CD14-positive monocyte (primary cell): ENCODE results near the gene C6orf163. TPM values are rescaled to one million over a fixed set of nuclear protein-coding genes. Genes with fewer than 3 reads are reported as not detected.

ENCODE experiments used
- DNase-seq, 3 donors: peaks; one replicate each; pipeline ENCODE4 v3.0.0-alpha.2; 2011 to 2022
- H2AFZ ChIP-seq: 2 replicates; pipeline ENCODE4 v1.6.0; 2012; ENCODE audit warnings: mild to moderate bottlenecking, low read depth, low read length, inconsistent platforms; ENCODE audit not compliant: insufficient read depth, poor library complexity, severe bottlenecking
- H3K27ac ChIP-seq, 2 donors: 1 replicate in 1 of 2; 2 replicates in 1 of 2; pipeline ENCODE4 v1.5.1; 2012 to 2013; ENCODE audit warnings: low read length in 2 of 2, control low read depth in 1 of 2, inconsistent platforms in 1 of 2, low read depth in 1 of 2, mild to moderate bottlenecking in 1 of 2
- H3K27me3 ChIP-seq, 2 donors: one replicate each; pipeline versions ENCODE4 v1.6.0 to v1.6.1; 2011 to 2013; ENCODE audit warnings: low read length in 2 of 2; ENCODE audit not compliant: control insufficient read depth in 2 of 2, insufficient read depth in 2 of 2
- H3K36me3 ChIP-seq, 2 donors: replicated peaks in 1 of 2; 1 replicate in 1 of 2; 2 replicates in 1 of 2; pipeline versions ENCODE4 v1.5.1 to v1.6.1; 2012 to 2013; ENCODE audit warnings: low read length in 2 of 2, control low read depth in 1 of 2, inconsistent platforms in 1 of 2, mild to moderate bottlenecking in 1 of 2; ENCODE audit not compliant: insufficient read depth in 2 of 2, control insufficient read depth in 1 of 2
- H3K4me1 ChIP-seq, 2 donors: 1 replicate in 1 of 2; 2 replicates in 1 of 2; pipeline versions ENCODE4 v1.5.1 to v1.6.1; 2012 to 2013; ENCODE audit warnings: low read length in 2 of 2, control low read depth in 1 of 2, inconsistent platforms in 1 of 2, mild to moderate bottlenecking in 1 of 2, moderate library complexity in 1 of 2; ENCODE audit not compliant: insufficient read depth in 2 of 2, control insufficient read depth in 1 of 2
- H3K4me2 ChIP-seq: replicated peaks from 2 replicates; pipeline ENCODE3; 2012; ENCODE audit warnings: low read length, moderate library complexity, mild to moderate bottlenecking; ENCODE audit not compliant: poor library complexity, severe bottlenecking; ENCODE audit errors: extremely low read depth
- H3K4me3 ChIP-seq, 3 experiments: fragments of 200-600 bp in 1 of 3; sonication (generic) in 1 of 3; replicated peaks in 1 of 3; 1 replicate in 2 of 3; 2 replicates in 1 of 3; pipeline ENCODE4 v1.5.1; 2011 to 2013; ENCODE audit warnings: low read length in 3 of 3, mild to moderate bottlenecking in 3 of 3, control low read depth in 2 of 3, low read depth in 2 of 3, inconsistent platforms in 1 of 3, moderate library complexity in 1 of 3
- H3K79me2 ChIP-seq: 2 replicates; pipeline ENCODE4 v1.6.0; 2012; ENCODE audit warnings: mild to moderate bottlenecking, control low read depth, inconsistent platforms, low read length, moderate library complexity; ENCODE audit not compliant: insufficient read depth
- H3K9ac ChIP-seq: 2 replicates; pipeline ENCODE4 v1.6.0; 2017; ENCODE audit warnings: low read length, mild to moderate bottlenecking; ENCODE audit not compliant: insufficient read depth, poor library complexity, severe bottlenecking
- H3K9me3 ChIP-seq, 2 donors: replicated peaks in 1 of 2; 1 replicate in 1 of 2; 2 replicates in 1 of 2; pipeline versions ENCODE4 v1.5.1 to v1.6.1; 2012 to 2013; ENCODE audit warnings: low read length in 2 of 2, control low read depth in 1 of 2; ENCODE audit not compliant: control insufficient read depth in 1 of 2, insufficient read depth in 1 of 2
- H4K20me1 ChIP-seq: 2 replicates; pipeline ENCODE4 v1.6.0; 2012; ENCODE audit warnings: mild to moderate bottlenecking, low read length, control low read depth, moderate library complexity; ENCODE audit not compliant: insufficient read depth
- H3K27ac Mint-ChIP-seq, 7 donors: one replicate each; pipeline ENCODE4 v1.8.0; 2020; ENCODE audit warnings: mild to moderate bottlenecking in 7 of 7, mixed read lengths in 7 of 7, moderate library complexity in 6 of 7, inconsistent platforms in 2 of 7
- H3K27me3 Mint-ChIP-seq, 3 donors: one replicate each; pipeline ENCODE4 v1.8.0; 2021 to 2022; ENCODE audit warnings: low read depth in 3 of 3, mild to moderate bottlenecking in 3 of 3, mixed read lengths in 3 of 3, moderate library complexity in 3 of 3, inconsistent platforms in 1 of 3
- H3K36me3 Mint-ChIP-seq, 2 donors: one replicate each; pipeline ENCODE4 v1.8.0; 2020; ENCODE audit warnings: mixed read lengths in 2 of 2, inconsistent platforms in 1 of 2, mild to moderate bottlenecking in 1 of 2
- H3K4me1 Mint-ChIP-seq: one replicate; pipeline ENCODE4 v1.8.0; 2020; ENCODE audit warnings: mild to moderate bottlenecking, mixed read lengths
- H3K4me3 Mint-ChIP-seq, 2 donors: one replicate each; pipeline ENCODE4 v1.8.0; 2020; ENCODE audit warnings: mild to moderate bottlenecking in 2 of 2, mixed read lengths in 2 of 2, moderate library complexity in 1 of 2
- H3K9me3 Mint-ChIP-seq, 7 donors: one replicate each; pipeline ENCODE4 v1.8.0; 2020 to 2022; ENCODE audit warnings: mixed read lengths in 7 of 7, mild to moderate bottlenecking in 6 of 7, moderate library complexity in 6 of 7, inconsistent platforms in 2 of 7
- CTCF ChIP-seq: fragments of 200-600 bp; IDR thresholded peaks from one replicate; pipeline ENCODE4 v1.8.0; 2022; ENCODE audit warnings: antibody characterized with exemption, mild to moderate bottlenecking
- WGBS: methylation state at CpG from one replicate; pipeline ENCODE4 v1.1.5; 2013; ENCODE audit warnings: missing lambda C conversion rate; ENCODE audit not compliant: insufficient coverage; 5-methylcytosine and 5-hydroxymethylcytosine counted together
- intact Hi-C, 2 donors: fragments of 100-400 bp; cut with micrococcal nuclease; formaldehyde crosslinking; loops; one replicate each; pipeline versions ENCODE4 v1.15.0 to v1.15.1; 2023
- polyA plus RNA-seq, 3 donors: library from polyadenylated mRNA; depleted of rRNA in 1 of 3; unstranded in 2 of 3; stranded (reverse) in 1 of 3; fragments of 300-500 nt in 2 of 3; fragments of >200 nt in 1 of 3; fragmentation: Illumina TruSeq in 2 of 3; gene quantifications; 1 replicate in 2 of 3; 2 replicates in 1 of 3; pipeline ENCODE4 v1.2.3, GENCODE V29; 2012 to 2021

C6orf163 gene
- polyA plus RNA-seq, 3 donors, result 0.26 to 0.27 TPM; not detected in 1

- Histone ChIP-seq H4K20me1 (no peaks in the 10 kb centered on the region), H3K27ac (no peak overlapping the region), H3K9me3 (no peaks in the 10 kb centered on the region), H2AFZ (no peak overlapping the region), H3K4me1 (no peaks in the 10 kb centered on the region), H3K79me2 (no peaks in the 10 kb centered on the region), H3K27me3 (no peaks in the 10 kb centered on the region), H3K9ac (no peak overlapping the region), H3K4me3 (no peak overlapping the region), H3K4me2 (no peak overlapping the region), H3K36me3 (no peaks in the 10 kb centered on the region)
- intact Hi-C loops, result no loop called here
- H3K4me3 Mint-ChIP-seq, result no peak overlapping the region
- H3K27me3 Mint-ChIP-seq, result no peaks in the 10 kb centered on the region
- H3K9me3 Mint-ChIP-seq, result no peaks in the 10 kb centered on the region
- H3K27ac Mint-ChIP-seq, result no peak overlapping the region
- no peak for DNase-seq
- H3K36me3 Mint-ChIP-seq, result peaks cover 6 to 11% of the 10 kb centered on the region in 2 donors
- TF ChIP-seq CTCF, result no peak
- no peaks in the 10 kb centered on the region for H3K4me1 Mint-ChIP-seq
Observed at GRCh38 chr6:87342829-87343228, 1.8 kb upstream of the C6orf163 start.

- 94% methylated on average over 2 of the region's 3 CpGs for WGBS
- intact Hi-C loops, result no loop called here
- H3K27ac ChIP-seq, result no peak overlapping the region
Observed at GRCh38 chr6:87346700-87347099, 2.1 kb downstream of the C6orf163 start.

More at GRCh38 chr6:87346700-87347099, 2.1 kb downstream of the C6orf163 start:
- Histone ChIP-seq H2AFZ (no peak overlapping the region), H3K9ac (no peak overlapping the region), H3K4me3 (no peak overlapping the region), H3K4me2 (no peak overlapping the region), H3K27me3 (no peaks in the 10 kb centered on the region), H4K20me1 (no peaks in the 10 kb centered on the region), H3K9me3 (no peaks in the 10 kb centered on the region), H3K36me3 (no peaks in the 10 kb centered on the region), H3K4me1 (no peaks in the 10 kb centered on the region), H3K79me2 (no peaks in the 10 kb centered on the region)
- Mint-ChIP-seq H3K27ac (no peak overlapping the region), H3K9me3 (no peaks in the 10 kb centered on the region), H3K36me3 (peaks cover 2% of the 10 kb centered on the region in 2 donors), H3K4me3 (no peak overlapping the region), H3K4me1 (no peaks in the 10 kb centered on the region), H3K27me3 (no peaks in the 10 kb centered on the region)
- no peak for TF ChIP-seq CTCF
- DNase-seq, result no peak
